PFSK-1 (cell line): Measurements from ENCODE around the gene AOAH.

Source experiments
- POLR2AphosphoS5 ChIP-seq: IDR thresholded peaks from 2 replicates; pipeline ENCODE4 v1.6.1; 2012; ENCODE audit warnings: low read depth, mild to moderate bottlenecking, control low read depth, low read length, moderate library complexity
- SIN3A ChIP-seq: IDR thresholded peaks from 2 replicates; pipeline ENCODE4 v1.6.1; 2012; ENCODE audit warnings: mild to moderate bottlenecking, low read length, moderate library complexity, borderline replicate concordance; ENCODE audit not compliant: insufficient read depth
- TAF1 ChIP-seq: IDR thresholded peaks from 2 replicates; pipeline ENCODE4 v1.6.1; 2012; ENCODE audit warnings: low read length, control low read depth, borderline replicate concordance; ENCODE audit not compliant: insufficient read depth
- TF ChIP-seq, protein P1 (sequence below), 2 experiments: IDR thresholded peaks; 2 replicates each; pipeline versions ENCODE4 v1.6.1 to v1.8.0; 2011 to 2012; ENCODE audit warnings: low read depth in 2 of 2, low read length in 2 of 2, control low read depth in 1 of 2, inconsistent platforms in 1 of 2, mild to moderate bottlenecking in 1 of 2, moderate library complexity in 1 of 2; ENCODE audit not compliant: insufficient read depth in 1 of 2

DNA sequence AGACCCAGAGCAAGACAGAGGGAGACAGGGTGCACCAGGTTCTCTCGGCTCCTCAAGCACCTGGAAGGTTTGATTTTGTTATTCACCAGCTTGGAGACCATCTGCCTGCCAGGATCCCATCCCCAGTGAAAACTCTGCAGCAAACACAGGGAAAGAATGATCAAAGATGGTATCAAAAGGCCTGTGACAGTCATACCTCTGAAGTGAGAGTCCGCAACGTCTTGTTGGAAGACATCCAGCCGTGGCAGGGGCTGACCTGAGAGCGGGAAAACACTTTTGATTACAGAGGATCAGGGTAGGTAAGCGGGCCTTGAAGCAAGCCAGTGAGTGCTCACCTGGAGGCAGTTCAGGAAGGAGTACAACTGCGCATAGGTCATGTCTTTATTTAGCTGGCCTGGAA lies 192.3 kb downstream of the AOAH start:
- TF ChIP-seq POLR2AphosphoS5 (no peak), TAF1 (no peak), SIN3A (no peak)
- TF ChIP-seq, protein P1, sequence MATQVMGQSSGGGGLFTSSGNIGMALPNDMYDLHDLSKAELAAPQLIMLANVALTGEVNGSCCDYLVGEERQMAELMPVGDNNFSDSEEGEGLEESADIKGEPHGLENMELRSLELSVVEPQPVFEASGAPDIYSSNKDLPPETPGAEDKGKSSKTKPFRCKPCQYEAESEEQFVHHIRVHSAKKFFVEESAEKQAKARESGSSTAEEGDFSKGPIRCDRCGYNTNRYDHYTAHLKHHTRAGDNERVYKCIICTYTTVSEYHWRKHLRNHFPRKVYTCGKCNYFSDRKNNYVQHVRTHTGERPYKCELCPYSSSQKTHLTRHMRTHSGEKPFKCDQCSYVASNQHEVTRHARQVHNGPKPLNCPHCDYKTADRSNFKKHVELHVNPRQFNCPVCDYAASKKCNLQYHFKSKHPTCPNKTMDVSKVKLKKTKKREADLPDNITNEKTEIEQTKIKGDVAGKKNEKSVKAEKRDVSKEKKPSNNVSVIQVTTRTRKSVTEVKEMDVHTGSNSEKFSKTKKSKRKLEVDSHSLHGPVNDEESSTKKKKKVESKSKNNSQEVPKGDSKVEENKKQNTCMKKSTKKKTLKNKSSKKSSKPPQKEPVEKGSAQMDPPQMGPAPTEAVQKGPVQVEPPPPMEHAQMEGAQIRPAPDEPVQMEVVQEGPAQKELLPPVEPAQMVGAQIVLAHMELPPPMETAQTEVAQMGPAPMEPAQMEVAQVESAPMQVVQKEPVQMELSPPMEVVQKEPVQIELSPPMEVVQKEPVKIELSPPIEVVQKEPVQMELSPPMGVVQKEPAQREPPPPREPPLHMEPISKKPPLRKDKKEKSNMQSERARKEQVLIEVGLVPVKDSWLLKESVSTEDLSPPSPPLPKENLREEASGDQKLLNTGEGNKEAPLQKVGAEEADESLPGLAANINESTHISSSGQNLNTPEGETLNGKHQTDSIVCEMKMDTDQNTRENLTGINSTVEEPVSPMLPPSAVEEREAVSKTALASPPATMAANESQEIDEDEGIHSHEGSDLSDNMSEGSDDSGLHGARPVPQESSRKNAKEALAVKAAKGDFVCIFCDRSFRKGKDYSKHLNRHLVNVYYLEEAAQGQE (IDR thresholded peaks at IDR 0.05; ENCODE audit: insufficient read depth in 1 of 2, low read depth in 2 of 2, low read length in 2 of 2): no peak
